ENCODE data around the gene INIP.

The INIP gene

GRCh38 chr9:112752334-112753125 is 34.6 kb upstream of the INIP start:
- no peak for TF ChIP-seq CTCF (IDR thresholded peaks at IDR 0.05; ENCODE audit: low read depth, low read length, missing control alignments)
- H3K4me3 ChIP-seq (ENCODE audit: low read depth, low read length), result no peak overlapping the region
- DNase-seq (ENCODE audit: low read depth), result no peak

DNA sequence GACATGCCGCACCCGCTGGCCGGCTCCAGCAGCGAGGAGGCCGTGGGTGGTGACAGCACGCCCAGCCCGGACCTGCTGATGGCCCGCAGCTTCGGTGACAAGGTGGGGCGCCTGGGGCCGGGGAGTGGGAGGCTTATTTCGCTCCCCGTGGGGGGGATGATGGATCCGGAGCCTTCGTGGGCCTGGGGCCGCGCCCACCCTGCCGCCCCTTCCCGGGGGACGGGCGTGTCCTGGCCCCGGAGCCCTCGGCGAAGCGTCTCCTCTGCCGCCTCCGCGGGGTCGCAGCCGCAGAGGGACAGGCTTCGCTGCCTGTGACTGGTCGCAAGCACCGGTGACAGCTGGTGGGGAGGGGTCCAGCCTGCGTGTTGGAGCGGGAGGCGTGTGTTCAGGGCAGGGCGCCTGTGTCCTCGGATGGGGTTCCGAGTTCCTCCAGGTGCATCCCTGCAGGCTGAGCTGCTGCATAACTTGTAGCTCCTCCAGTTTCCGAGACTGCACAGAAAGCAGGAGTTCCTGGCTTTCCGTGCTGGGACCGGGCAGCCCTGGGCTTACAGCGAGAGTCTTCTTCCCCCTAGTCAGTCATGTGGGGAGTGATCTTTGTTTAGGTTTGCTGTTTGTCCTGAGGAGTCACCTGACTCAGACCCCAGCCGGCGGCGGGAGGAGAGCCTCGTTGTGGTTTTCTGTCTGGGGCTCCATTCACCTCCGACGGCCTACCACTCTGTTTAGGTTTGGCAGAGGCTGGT is 33.3 kb upstream of the INIP start:
- no peak for TF ChIP-seq CTCF (IDR thresholded peaks at IDR 0.05; ENCODE audit: low read depth, low read length, missing control alignments)

DNA sequence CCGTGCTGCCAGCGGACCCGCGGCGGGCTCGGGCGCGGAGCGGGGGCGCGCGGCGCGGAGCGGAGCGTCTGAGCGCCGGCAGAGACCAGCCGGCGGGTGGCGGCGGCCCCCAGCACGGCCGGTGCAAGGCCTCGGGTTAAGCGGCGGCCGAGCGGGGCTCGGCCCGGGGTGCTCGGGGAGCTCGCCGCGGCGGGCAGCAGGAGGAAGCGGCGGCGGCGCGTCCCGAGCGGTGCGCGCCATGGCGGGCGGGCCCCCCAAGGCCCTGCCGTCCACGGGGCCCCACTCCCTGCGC is 32.8 kb upstream of the INIP start:
- peak overlapping the region; percentile 91 for H3K4me3 ChIP-seq (ENCODE audit: low read depth, low read length)
- TF ChIP-seq CTCF (IDR thresholded peaks at IDR 0.05; ENCODE audit: low read depth, low read length, missing control alignments), result no peak
- no peak for DNase-seq (ENCODE audit: low read depth)

More for the DNA sequence above, 33.3 kb upstream of the INIP start:
- no peak for DNase-seq (ENCODE audit: low read depth)
- peak overlapping the region; percentile 91 for H3K4me3 ChIP-seq (ENCODE audit: low read depth, low read length)

DNA sequence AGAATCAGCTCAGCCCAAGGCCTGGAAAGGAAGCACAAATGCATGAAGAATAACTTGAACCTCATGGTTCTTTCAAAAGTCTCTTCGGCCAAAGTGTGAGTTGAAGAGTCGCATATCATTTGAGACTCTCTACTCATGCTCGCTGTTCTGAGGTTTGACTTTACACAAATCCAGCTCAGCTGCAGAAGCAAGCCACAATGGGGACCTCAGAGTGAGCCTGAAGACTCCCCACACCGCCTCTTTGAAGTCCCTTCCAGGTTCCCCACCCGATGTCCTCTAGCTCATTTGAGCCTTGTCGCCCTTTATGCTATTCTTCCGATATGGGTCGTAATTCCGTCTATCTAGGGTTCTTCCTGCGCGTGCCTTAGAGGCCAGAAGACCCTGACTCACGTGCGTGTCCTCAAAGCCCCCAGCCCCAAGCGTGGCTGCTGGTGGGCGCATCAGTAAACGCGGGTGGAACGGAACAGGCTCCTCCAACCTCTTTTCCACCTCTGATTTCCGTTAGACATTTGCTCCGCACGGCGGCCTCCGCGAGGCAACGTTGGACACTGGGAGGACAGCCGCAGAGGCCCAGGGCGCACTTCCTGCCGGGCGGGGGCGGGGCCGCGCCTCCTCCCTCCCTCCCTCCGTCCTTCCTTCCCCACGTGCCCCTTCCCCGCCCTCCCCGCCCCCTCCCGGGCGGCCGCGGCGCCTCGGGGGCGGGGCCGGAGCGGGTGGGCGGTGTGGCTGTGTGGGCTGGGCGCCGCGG is 32.3 kb upstream of the INIP start, which contains the start of gene SNX30:
Gene SNX30 (plus strand): TSS at position 745 of the 748 bp plus-strand sequence. CDS start 242 bp downstream, outside the sequence.
- no peak for DNase-seq (ENCODE audit: low read depth)
- peak within 1 kb of the TSS; percentile 91 for H3K4me3 ChIP-seq (ENCODE audit: low read depth, low read length)
- TF ChIP-seq CTCF (IDR thresholded peaks at IDR 0.05; ENCODE audit: low read depth, low read length, missing control alignments), result no peak

GRCh38 chr9:112747094-112747493 is 29.2 kb upstream of the INIP start:
- no peak for DNase-seq (ENCODE audit: low read depth)

GRCh38 chr9:112744177-112744576 is 26.3 kb upstream of the INIP start:
- DNase-seq (ENCODE audit: low read depth), result no peak
- no peak overlapping the region for H3K4me3 ChIP-seq (ENCODE audit: low read depth, low read length)
- no peak for TF ChIP-seq CTCF (IDR thresholded peaks at IDR 0.05; ENCODE audit: low read depth, low read length, missing control alignments)

More at GRCh38 chr9:112747094-112747493, 29.2 kb upstream of the INIP start:
- no peak overlapping the region for H3K4me3 ChIP-seq (ENCODE audit: low read depth, low read length)
- no peak for TF ChIP-seq CTCF (IDR thresholded peaks at IDR 0.05; ENCODE audit: low read depth, low read length, missing control alignments)
